Stimulated activated CD4-positive, alpha-beta T cell treated with anti-CD3 and anti-CD28 coated beads, Interleukin-1b, Interleukin-23, amount 100 ng/mL, for 4 hours (primary cell): ENCODE results near the gene KRTAP12-3.
"Not testable (repeated sequence)": the region's sequence is repeated elsewhere in the genome, so short reads cannot be mapped to it uniquely, and the experiment has no call there.

Experiments
- DNase-seq, 2 donors: peaks; one replicate each; pipeline ENCODE4 v3.0.0-alpha.2; 2020; ENCODE audit warnings: low read depth in 2 of 2

Gene KRTAP12-3

GRCh38 chr21:44684077-44684476, 26.3 kb downstream of the KRTAP12-3 start:
- no peak for DNase-seq

- DNase-seq = no peak
Measured at GRCh38 chr21:44684483-44684882, 26.8 kb downstream of the KRTAP12-3 start.

- not testable (repeated sequence) for DNase-seq
Measured at GRCh38 chr21:44685050-44685449, 27.3 kb downstream of the KRTAP12-3 start.

- no peak for DNase-seq
Measured at GRCh38 chr21:44686000-44686781, 28.5 kb downstream of the KRTAP12-3 start.

GRCh38 chr21:44686843-44687561, 29.3 kb downstream of the KRTAP12-3 start:
- no peak for DNase-seq

- no peak for DNase-seq
Measured at GRCh38 chr21:44687671-44688070, 29.9 kb downstream of the KRTAP12-3 start.

- not testable (repeated sequence) for DNase-seq
Measured at GRCh38 chr21:44689740-44690139, 32.0 kb downstream of the KRTAP12-3 start.

GRCh38 chr21:44691686-44692085, 34.0 kb downstream of the KRTAP12-3 start:
- no peak for DNase-seq

GRCh38 chr21:44692798-44693512, 35.2 kb downstream of the KRTAP12-3 start:
- no peak for DNase-seq

- DNase-seq = no peak
Measured at GRCh38 chr21:44694776-44695175, 37.0 kb downstream of the KRTAP12-3 start.

- DNase-seq = no peak
Measured at GRCh38 chr21:44695184-44695583, 37.5 kb downstream of the KRTAP12-3 start.

GRCh38 chr21:44695641-44696040, 37.9 kb downstream of the KRTAP12-3 start:
- DNase-seq = no peak

GRCh38 chr21:44696572-44696971, 38.8 kb downstream of the KRTAP12-3 start:
- DNase-seq = no peak

GRCh38 chr21:44697172-44697810, 39.6 kb downstream of the KRTAP12-3 start, which contains the start of gene KRTAP10-12:
KRTAP10-12 (plus strand) TSS chr21:44697172; CDS start chr21:44697202, 30 bp downstream.
- DNase-seq = not testable (repeated sequence)

GRCh38 chr21:44697811-44698734, 40.3 kb downstream of the KRTAP12-3 start:
- no peak for DNase-seq

- DNase-seq = no peak
Measured at GRCh38 chr21:44699502-44700001, 41.8 kb downstream of the KRTAP12-3 start.

GRCh38 chr21:44700101-44701022, 42.6 kb downstream of the KRTAP12-3 start:
- DNase-seq = no peak

- no peak for DNase-seq
Measured at GRCh38 chr21:44701023-44701400, 43.3 kb downstream of the KRTAP12-3 start.

GRCh38 chr21:44701541-44701940, 43.8 kb downstream of the KRTAP12-3 start:
- DNase-seq = no peak
